WTC11 (cell line): ENCODE measurements around the gene RNF103. TPM values are rescaled to one million over a fixed set of nuclear protein-coding genes. Genes with fewer than 3 reads are reported as not detected.

ENCODE experiments used
- ATAC-seq: fragments of 200-7000 bp; cut with Tn5 transposase; 2 replicates; pipeline ENCODE4 v1.10.0; 2021; ENCODE audit warnings: mild to moderate bottlenecking, moderate library complexity
- CTCF ChIA-PET: fragments of 300-600 bp; sonication (Branson Sonifier 250); formaldehyde crosslinking; loops from one replicate; lab custom pipeline; 2021; ENCODE audit warnings: antibody characterized with exemption; lab: Charles Lee
- POLR2A ChIA-PET: fragments of 350-600 bp; sonication (Branson Sonifier 250); formaldehyde crosslinking; loops from one replicate; lab custom pipeline; 2021; ENCODE audit warnings: antibody characterized with exemption; lab: Charles Lee
- DNase-seq: peaks from one replicate; pipeline ENCODE4 v3.0.0; 2021; ENCODE audit warnings: low spot score
- H3K27ac Mint-ChIP-seq: 2 replicates; pipeline ENCODE4 v1.8.0; 2021; ENCODE audit warnings: mixed read lengths
- H3K27me3 Mint-ChIP-seq: 2 replicates; pipeline ENCODE4 v1.8.0; 2021; ENCODE audit warnings: low read depth, mild to moderate bottlenecking, moderate library complexity, mixed read lengths
- H3K36me3 Mint-ChIP-seq: 2 replicates; pipeline ENCODE4 v1.8.0; 2021; ENCODE audit warnings: mixed read lengths
- H3K4me1 Mint-ChIP-seq: 2 replicates; pipeline ENCODE4 v1.8.0; 2022; ENCODE audit warnings: mixed read lengths
- H3K4me3 Mint-ChIP-seq: 2 replicates; pipeline ENCODE4 v1.8.0; 2021; ENCODE audit warnings: mild to moderate bottlenecking, moderate library complexity, mixed read lengths
- H3K9me3 Mint-ChIP-seq: 2 replicates; pipeline ENCODE4 v1.8.0; 2021; ENCODE audit warnings: mixed read lengths
- ARID4B ChIP-seq: sonication (generic); formaldehyde crosslinking; IDR thresholded peaks from 2 replicates; pipeline ENCODE4 v1.8.0; 2023; ENCODE audit warnings: missing genetic modification reagents, mild to moderate bottlenecking, borderline replicate concordance
- ATF1 ChIP-seq: sonication (generic); formaldehyde crosslinking; IDR thresholded peaks from 2 replicates; pipeline ENCODE4 v1.8.1; 2023; ENCODE audit warnings: mild to moderate bottlenecking, moderate library complexity, missing genetic modification reagents
- ATF3 ChIP-seq: sonication (generic); formaldehyde crosslinking; conservative IDR thresholded peaks from 2 replicates; pipeline ENCODE4 v1.8.1; 2022; ENCODE audit warnings: mild to moderate bottlenecking, missing genetic modification reagents
- ATF6 ChIP-seq: sonication (generic); formaldehyde crosslinking; IDR thresholded peaks from 2 replicates; pipeline ENCODE4 v1.8.1; 2023; ENCODE audit warnings: mild to moderate bottlenecking, missing genetic modification reagents
- EMX1 ChIP-seq: fragments of 250-450 bp; sonication (Bioruptor Pico); IDR thresholded peaks from 2 replicates; pipeline ENCODE4 v1.8.0; 2021; ENCODE audit warnings: mild to moderate bottlenecking
- ESRRA ChIP-seq: sonication (generic); formaldehyde crosslinking; IDR thresholded peaks from 2 replicates; pipeline ENCODE4 v1.8.1; 2022; ENCODE audit warnings: mild to moderate bottlenecking, missing genetic modification reagents, borderline replicate concordance
- FOXJ3 ChIP-seq: sonication (generic); formaldehyde crosslinking; IDR thresholded peaks from 2 replicates; pipeline ENCODE4 v1.9.0; 2021; ENCODE audit warnings: missing genetic modification reagents, mild to moderate bottlenecking, borderline replicate concordance
- FOXK1 ChIP-seq: sonication (generic); formaldehyde crosslinking; IDR thresholded peaks from 2 replicates; pipeline ENCODE4 v1.8.0; 2022; ENCODE audit warnings: mild to moderate bottlenecking, moderate library complexity, missing genetic modification reagents
- HMGXB4 ChIP-seq: sonication (generic); formaldehyde crosslinking; IDR thresholded peaks from 2 replicates; pipeline ENCODE4 v1.8.1; 2023; ENCODE audit warnings: mild to moderate bottlenecking, moderate library complexity, missing genetic modification reagents
- JAZF1 ChIP-seq: fragments of 250-450 bp; sonication (Bioruptor Pico); IDR thresholded peaks from 2 replicates; pipeline ENCODE4 v1.9.0; 2021; ENCODE audit warnings: moderate library complexity, mild to moderate bottlenecking, inconsistent platforms
- KAT7 ChIP-seq: sonication (generic); formaldehyde crosslinking; IDR thresholded peaks from 2 replicates; pipeline ENCODE4 v1.8.1; 2023; ENCODE audit warnings: missing genetic modification reagents, mild to moderate bottlenecking, borderline replicate concordance
- MYBL2 ChIP-seq: sonication (generic); formaldehyde crosslinking; IDR thresholded peaks from 2 replicates; pipeline ENCODE4 v1.8.1; 2023; ENCODE audit warnings: mild to moderate bottlenecking, moderate library complexity, missing genetic modification reagents
- NFYB ChIP-seq: sonication (generic); formaldehyde crosslinking; conservative IDR thresholded peaks from 2 replicates; pipeline ENCODE4 v1.8.0; 2022; ENCODE audit warnings: low read depth, missing genetic modification reagents
- NR2C2 ChIP-seq: sonication (generic); formaldehyde crosslinking; IDR thresholded peaks from 2 replicates; pipeline ENCODE4 v1.8.0; 2022; ENCODE audit warnings: mild to moderate bottlenecking, missing genetic modification reagents
- OVOL2 ChIP-seq: fragments of 250-450 bp; sonication (Bioruptor Pico); IDR thresholded peaks from 2 replicates; pipeline ENCODE4 v1.9.0; 2021; ENCODE audit warnings: mild to moderate bottlenecking, borderline replicate concordance
- PRDM15 ChIP-seq: sonication (generic); formaldehyde crosslinking; IDR thresholded peaks from 2 replicates; pipeline ENCODE4 v1.8.0; 2022; ENCODE audit warnings: missing genetic modification reagents
- RELA ChIP-seq: sonication (generic); formaldehyde crosslinking; IDR thresholded peaks from 2 replicates; pipeline ENCODE4 v1.8.1; 2022; ENCODE audit warnings: missing genetic modification reagents, mild to moderate bottlenecking, borderline replicate concordance
- SMAD3 ChIP-seq: sonication (generic); formaldehyde crosslinking; IDR thresholded peaks from 2 replicates; pipeline ENCODE4 v1.8.0; 2022; ENCODE audit warnings: missing genetic modification reagents, mild to moderate bottlenecking, borderline replicate concordance
- SMAD4 ChIP-seq: sonication (generic); formaldehyde crosslinking; IDR thresholded peaks from 2 replicates; pipeline ENCODE4 v1.8.0; 2022; ENCODE audit warnings: mild to moderate bottlenecking, missing genetic modification reagents
- SOX15 ChIP-seq: fragments of 250-450 bp; sonication (Bioruptor Pico); IDR thresholded peaks from 2 replicates; pipeline ENCODE4 v1.9.0; 2021; ENCODE audit warnings: mild to moderate bottlenecking
- TEAD4 ChIP-seq: sonication (generic); formaldehyde crosslinking; IDR thresholded peaks from 2 replicates; pipeline ENCODE4 v1.8.0; 2022; ENCODE audit warnings: mild to moderate bottlenecking, missing genetic modification reagents
- ZBTB43 ChIP-seq: sonication (generic); formaldehyde crosslinking; IDR thresholded peaks from 2 replicates; pipeline ENCODE4 v1.8.1; 2023; ENCODE audit warnings: mild to moderate bottlenecking, missing genetic modification reagents
- ZNF121 ChIP-seq: sonication (generic); formaldehyde crosslinking; IDR thresholded peaks from 2 replicates; pipeline ENCODE4 v1.8.0; 2023; ENCODE audit warnings: missing genetic modification reagents
- ZNF232 ChIP-seq: sonication (generic); formaldehyde crosslinking; IDR thresholded peaks from 2 replicates; pipeline ENCODE4 v1.8.0; 2022; ENCODE audit warnings: mild to moderate bottlenecking, missing genetic modification reagents
- total RNA-seq: library from RNA; stranded (reverse); gene quantifications from 3 replicates; pipeline ENCODE4 v1.2.3, GENCODE V29; 2021

Gene RNF103
- total RNA-seq, 1 experiment from 2014 or later, result 6.8 TPM

GRCh38 chr2:86566821-86567190 is 56.9 kb downstream of the RNF103 start:
- peaks cover 17% of the 10 kb centered on the region for H3K9me3 Mint-ChIP-seq
- no peak for DNase-seq
- ChIA-PET CTCF (no interaction called here), POLR2A (no interaction called here)
- no peak overlapping the region for H3K4me3 Mint-ChIP-seq
- TF ChIP-seq NFYB (no peak), RELA (CRISPR knock-in tag) (no peak), ATF1 (CRISPR knock-in tag) (no peak), ZNF121 (CRISPR knock-in tag) (no peak), SOX15 (CRISPR knock-in tag) (no peak), KAT7 (CRISPR knock-in tag) (no peak), MYBL2 (CRISPR knock-in tag) (no peak), EMX1 (CRISPR knock-in tag) (no peak), FOXJ3 (CRISPR knock-in tag) (no peak), HMGXB4 (no peak), SMAD4 (CRISPR knock-in tag) (no peak), FOXK1 (no peak), ATF6 (no peak), NR2C2 (no peak), ATF3 (CRISPR knock-in tag) (no peak), SMAD3 (CRISPR knock-in tag) (no peak), TEAD4 (CRISPR knock-in tag) (no peak), ZNF232 (CRISPR knock-in tag) (no peak), ESRRA (no peak), OVOL2 (CRISPR knock-in tag) (no peak)
- peaks cover 6% of the 10 kb centered on the region for H3K36me3 Mint-ChIP-seq
- peaks cover 39% of the 10 kb centered on the region for H3K27me3 Mint-ChIP-seq
- peaks cover 11% of the 10 kb centered on the region for H3K4me1 Mint-ChIP-seq
- H3K27ac Mint-ChIP-seq, result no peak overlapping the region
- ATAC-seq, result no peak

GRCh38 chr2:86566158-86566820 is 57.4 kb downstream of the RNF103 start:
- Mint-ChIP-seq H3K4me1 (peaks cover 14% of the 10 kb centered on the region), H3K4me3 (no peak overlapping the region)
- no peak for TF ChIP-seq PRDM15 (CRISPR knock-in tag)
- TF ChIP-seq JAZF1 (CRISPR knock-in tag), result no peak
- TF ChIP-seq ZBTB43 (CRISPR knock-in tag), result no peak
- TF ChIP-seq ARID4B, result no peak

More at GRCh38 chr2:86566158-86566820, 57.4 kb downstream of the RNF103 start:
- POLR2A ChIA-PET, result no interaction called here
- ATAC-seq (no peak), DNase-seq (no peak)
- H3K9me3 Mint-ChIP-seq, result peaks cover 17% of the 10 kb centered on the region
- CTCF ChIA-PET, result no interaction called here
- H3K27ac Mint-ChIP-seq, result no peak overlapping the region
- H3K27me3 Mint-ChIP-seq, result peaks cover 39% of the 10 kb centered on the region
- H3K36me3 Mint-ChIP-seq, result peaks cover 6% of the 10 kb centered on the region
